Sigmoid colon (tissue), 4 donors: ENCODE data around the gene IL15.

ENCODE experiments used
- EP300 ChIP-seq, 4 donors: sonication (generic); formaldehyde crosslinking; IDR thresholded peaks; one replicate each; pipeline ENCODE4 v1.6.1; 2017; ENCODE audit warnings: antibody characterized with exemption in 4 of 4
- POLR2A ChIP-seq, 2 donors: fragments of 450-650 bp; IDR thresholded peaks; one replicate each; pipeline ENCODE4 v1.6.1; 2016; ENCODE audit warnings: antibody characterized with exemption in 2 of 2, mild to moderate bottlenecking in 2 of 2, moderate library complexity in 2 of 2
- POLR2AphosphoS5 ChIP-seq, 4 donors: sonication (generic); formaldehyde crosslinking; IDR thresholded peaks; one replicate each; pipeline ENCODE4 v1.6.1; 2017; ENCODE audit warnings: antibody characterized with exemption in 4 of 4
- TF ChIP-seq, protein P1 (sequence below), 4 experiments: fragments of 450-650 bp in 3 of 4; fragments of 200-600 bp in 1 of 4; IDR thresholded peaks; one replicate each; pipeline ENCODE4 v1.5.1; 2016 to 2019; ENCODE audit warnings: antibody characterized with exemption in 4 of 4, mild to moderate bottlenecking in 3 of 4, moderate library complexity in 2 of 4

DNA sequence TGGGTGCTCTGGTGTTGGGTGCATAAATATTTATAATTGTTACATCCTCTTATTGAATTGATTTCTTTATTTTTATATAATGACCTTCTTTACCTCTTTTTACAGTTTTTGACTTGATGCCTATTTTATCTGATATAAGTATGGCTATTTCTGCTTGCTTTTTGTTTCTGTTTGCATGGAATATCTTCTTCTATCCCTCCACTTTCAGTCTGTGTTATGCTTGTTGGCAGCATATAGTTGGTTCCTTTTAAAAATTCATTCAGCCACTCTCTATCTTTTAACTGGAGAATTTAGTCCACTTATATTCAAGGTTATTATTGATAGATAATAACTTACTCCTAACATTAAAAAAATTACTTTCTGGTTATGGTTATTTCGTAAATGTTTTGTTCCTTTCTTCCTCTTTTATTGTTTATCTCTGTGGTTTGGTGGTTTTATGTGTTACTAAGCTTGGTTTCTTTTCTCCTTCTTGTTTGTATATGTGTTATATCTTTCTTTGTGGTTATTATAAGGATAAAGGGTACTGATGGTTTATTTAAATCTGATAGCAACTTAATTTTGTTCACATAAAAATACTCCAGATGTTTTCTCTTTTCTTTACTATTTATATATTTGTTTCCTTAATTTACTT is 69.5 kb downstream of the IL15 start:
- TF ChIP-seq EP300 (IDR thresholded peaks at IDR 0.05) (no peak), POLR2AphosphoS5 (IDR thresholded peaks at IDR 0.05) (no peak), POLR2A (IDR thresholded peaks at IDR 0.05) (no peak)
- TF ChIP-seq, protein P1, sequence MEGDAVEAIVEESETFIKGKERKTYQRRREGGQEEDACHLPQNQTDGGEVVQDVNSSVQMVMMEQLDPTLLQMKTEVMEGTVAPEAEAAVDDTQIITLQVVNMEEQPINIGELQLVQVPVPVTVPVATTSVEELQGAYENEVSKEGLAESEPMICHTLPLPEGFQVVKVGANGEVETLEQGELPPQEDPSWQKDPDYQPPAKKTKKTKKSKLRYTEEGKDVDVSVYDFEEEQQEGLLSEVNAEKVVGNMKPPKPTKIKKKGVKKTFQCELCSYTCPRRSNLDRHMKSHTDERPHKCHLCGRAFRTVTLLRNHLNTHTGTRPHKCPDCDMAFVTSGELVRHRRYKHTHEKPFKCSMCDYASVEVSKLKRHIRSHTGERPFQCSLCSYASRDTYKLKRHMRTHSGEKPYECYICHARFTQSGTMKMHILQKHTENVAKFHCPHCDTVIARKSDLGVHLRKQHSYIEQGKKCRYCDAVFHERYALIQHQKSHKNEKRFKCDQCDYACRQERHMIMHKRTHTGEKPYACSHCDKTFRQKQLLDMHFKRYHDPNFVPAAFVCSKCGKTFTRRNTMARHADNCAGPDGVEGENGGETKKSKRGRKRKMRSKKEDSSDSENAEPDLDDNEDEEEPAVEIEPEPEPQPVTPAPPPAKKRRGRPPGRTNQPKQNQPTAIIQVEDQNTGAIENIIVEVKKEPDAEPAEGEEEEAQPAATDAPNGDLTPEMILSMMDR (IDR thresholded peaks at IDR 0.05), result no peak
